ENCODE data around the gene TMEM263. TPM values are rescaled to one million over a fixed set of nuclear protein-coding genes. Genes with fewer than 3 reads are reported as not detected.

TMEM263 gene
- total and polyA plus RNA-seq, 5 experiments from 2014 or later = 38.7 to 54.7 (median 47.2) TPM

DNA sequence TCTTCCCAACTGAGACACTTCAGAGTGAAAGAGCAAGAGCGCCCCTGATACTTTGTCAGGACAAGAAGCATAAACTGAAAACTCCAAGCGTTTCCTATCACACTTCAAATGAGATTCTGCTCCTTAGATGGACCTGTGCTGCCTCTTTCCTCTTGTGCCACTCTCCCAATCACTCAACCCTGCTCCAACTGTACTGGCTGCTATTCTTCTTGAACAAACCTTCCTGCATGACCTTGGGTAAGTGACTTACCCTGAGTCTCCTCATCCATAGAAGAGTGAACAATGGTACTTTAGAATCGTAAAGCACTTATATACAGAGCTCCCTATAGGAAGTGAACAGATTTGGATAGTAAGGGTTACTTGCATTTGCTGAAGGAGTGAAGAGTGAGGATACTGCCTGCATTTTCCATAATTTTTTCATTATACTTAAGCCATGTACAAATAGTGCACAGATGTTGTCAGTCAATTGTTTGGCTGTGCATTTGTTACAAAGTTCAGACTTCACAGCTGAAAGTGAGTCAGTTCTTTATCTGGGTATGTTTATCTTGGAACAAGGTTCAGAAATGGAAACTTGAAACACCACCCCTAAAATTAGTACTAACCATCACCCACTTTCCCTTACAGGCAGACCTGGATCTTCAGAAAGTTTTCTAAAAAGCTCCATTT lies 20.4 kb downstream of the TMEM263 start:
- DNase-seq (no peak), ATAC-seq (no peak)
- POLR2A ChIA-PET = interaction anchor here (1.8 kb wide), 1 partner anchor 9 kb away, joined by 6 read pairs; no protein-coding TSS in a partner anchor
- Mint-ChIP-seq H3K9me3 (no peaks in the 10 kb centered on the region), H3K4me1 (peaks cover 10 to 25% (median 19%) of the 10 kb centered on the region in 4 donors), H3K4me3 (no peak overlapping the region), H3K27me3 (no peaks in the 10 kb centered on the region), H3K36me3 (peaks cover 0 to 48% (median 9%) of the 10 kb centered on the region in 3 donors), H3K27ac (peak overlapping the region in 7 of 10 donors; percentile 17 to 61 (median 40))

GRCh38 chr12:106976668-106977067 lies 21.0 kb downstream of the TMEM263 start:
- peak overlapping the region in 2 of 10 donors; percentile 20 to 33 for H3K27ac Mint-ChIP-seq
- peaks cover 0 to 42% (median 4%) of the 10 kb centered on the region in 3 donors for H3K36me3 Mint-ChIP-seq
- POLR2A ChIA-PET = interaction anchor here (0.6 to 1.8 kb wide), 2 partner anchors 9 to 17 kb away, joined by 3 to 6 read pairs; no protein-coding TSS in a partner anchor

DNA sequence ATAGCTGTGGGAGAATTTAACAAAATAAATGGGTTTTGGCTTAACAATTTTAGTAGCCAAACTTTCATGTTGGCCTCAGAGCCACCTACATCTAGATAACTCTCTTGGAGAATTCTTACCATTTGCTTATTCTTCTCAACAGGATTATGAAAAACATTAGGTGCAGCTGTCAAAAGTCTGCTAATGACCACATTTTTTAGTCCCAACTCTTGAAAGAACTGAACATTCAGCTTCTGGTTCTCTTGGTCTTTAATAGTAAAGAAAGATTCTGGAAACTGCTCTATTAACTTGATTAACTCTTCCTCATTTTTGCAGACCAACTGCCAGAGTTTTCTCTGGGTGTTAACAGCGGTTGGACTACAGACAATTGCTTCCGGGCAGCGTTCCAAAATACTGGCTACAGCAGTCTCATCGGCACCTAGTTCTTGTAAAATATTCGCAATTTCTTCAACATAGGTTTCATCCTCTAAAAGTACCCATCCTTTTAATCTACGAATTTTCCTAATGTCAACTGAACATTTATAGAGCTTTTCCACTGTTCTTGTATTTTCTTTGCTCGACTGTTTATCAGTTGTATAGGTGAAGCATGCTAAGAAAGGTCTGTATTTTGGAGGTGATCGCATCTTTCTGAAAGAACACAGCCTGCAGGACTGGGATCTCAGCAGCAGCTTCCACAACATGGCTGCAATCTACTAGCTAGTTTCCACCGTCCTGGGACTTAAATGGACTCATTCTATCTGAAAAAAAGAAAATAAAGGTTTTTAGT lies 22.5 kb downstream of the TMEM263 start:
- H3K9me3 Mint-ChIP-seq = no peaks in the 10 kb centered on the region
- no peak for DNase-seq
- peak overlapping the region in 5 of 10 donors; percentile 36 to 67 (median 56) for H3K27ac Mint-ChIP-seq
- POLR2A ChIA-PET = no interaction called here
- H3K4me3 Mint-ChIP-seq = no peak overlapping the region
- no peak for ATAC-seq
- no peaks in the 10 kb centered on the region for H3K27me3 Mint-ChIP-seq
- H3K36me3 Mint-ChIP-seq = peaks cover 0 to 34% (median 0%) of the 10 kb centered on the region in 3 donors
- peaks cover 10 to 23% (median 18%) of the 10 kb centered on the region in 4 donors for H3K4me1 Mint-ChIP-seq

More at GRCh38 chr12:106976668-106977067, 21.0 kb downstream of the TMEM263 start:
- Mint-ChIP-seq H3K4me3 (no peak overlapping the region), H3K27me3 (no peaks in the 10 kb centered on the region), H3K4me1 (peaks cover 7 to 21% (median 17%) of the 10 kb centered on the region in 4 donors), H3K9me3 (no peaks in the 10 kb centered on the region)
- no peak for ATAC-seq
- no peak for DNase-seq

GRCh38 chr12:106980944-106981343 lies 25.2 kb downstream of the TMEM263 start:
- ATAC-seq = no peak
- Mint-ChIP-seq H3K4me3 (no peak overlapping the region), H3K27me3 (no peaks in the 10 kb centered on the region), H3K9me3 (peaks cover 0 to 11% (median 0%) of the 10 kb centered on the region in 9 donors), H3K36me3 (peaks cover 5 to 22% (median 5%) of the 10 kb centered on the region in 3 donors), H3K4me1 (peaks cover 30 to 35% (median 32%) of the 10 kb centered on the region in 4 donors), H3K27ac (peak overlapping the region in 3 of 10 donors; percentile 31 to 62 (median 51))
- POLR2A ChIA-PET = no interaction called here
- DNase-seq = no peak

- no peak for ATAC-seq
- no peaks in the 10 kb centered on the region for H3K27me3 Mint-ChIP-seq
- POLR2A ChIA-PET = interaction anchor here (2.7 kb wide), 1 partner anchor 26 kb away, joined by 13 read pairs; the partner anchor contains the start of gene TMEM263
- H3K9me3 Mint-ChIP-seq = peaks cover 0 to 11% (median 0%) of the 10 kb centered on the region in 9 donors
- no peak for DNase-seq
- H3K4me1 Mint-ChIP-seq = peaks cover 35 to 41% (median 38%) of the 10 kb centered on the region in 4 donors
- peak overlapping the region in 4 of 10 donors; percentile 36 to 75 (median 60) for H3K27ac Mint-ChIP-seq
- peaks cover 5 to 20% (median 5%) of the 10 kb centered on the region in 3 donors for H3K36me3 Mint-ChIP-seq
- H3K4me3 Mint-ChIP-seq = no peak overlapping the region
These were observed 26.1 kb downstream of the TMEM263 start for GRCh38 chr12:106981788-106982187.

GRCh38 chr12:106982229-106982628 lies 26.5 kb downstream of the TMEM263 start:
- H3K4me3 Mint-ChIP-seq = no peak overlapping the region
- peaks cover 5 to 20% (median 5%) of the 10 kb centered on the region in 3 donors for H3K36me3 Mint-ChIP-seq
- H3K9me3 Mint-ChIP-seq = peaks cover 0 to 11% (median 0%) of the 10 kb centered on the region in 9 donors
- H3K27me3 Mint-ChIP-seq = no peaks in the 10 kb centered on the region
- H3K27ac Mint-ChIP-seq = peak overlapping the region in 4 of 10 donors; percentile 36 to 75 (median 60)
- DNase-seq = no peak
- POLR2A ChIA-PET = interaction anchor here (2.7 kb wide), 1 partner anchor 26 kb away, joined by 13 read pairs; the partner anchor contains the start of gene TMEM263
- peaks cover 35 to 43% (median 41%) of the 10 kb centered on the region in 4 donors for H3K4me1 Mint-ChIP-seq
- no peak for ATAC-seq

- ATAC-seq (no peak), DNase-seq (no peak)
- Mint-ChIP-seq H3K27ac (peak overlapping the region in 7 of 10 donors; percentile 0 to 81 (median 29)), H3K4me3 (peak overlapping the region in 5 of 10 donors; percentile 5 to 53 (median 23)), H3K9me3 (peaks cover 0 to 11% (median 0%) of the 10 kb centered on the region in 9 donors), H3K27me3 (no peaks in the 10 kb centered on the region), H3K36me3 (peaks cover 5 to 8% (median 5%) of the 10 kb centered on the region in 3 donors), H3K4me1 (peaks cover 37 to 52% (median 48%) of the 10 kb centered on the region in 4 donors)
- POLR2A ChIA-PET = interaction anchor here (0.9 to 2.7 kb wide), 3 partner anchors 8 to 29 kb away, joined by 4 to 13 read pairs (median 6); partner anchors contain the start of gene TMEM263
These were observed 29.0 kb downstream of the TMEM263 start for GRCh38 chr12:106984588-106985137.

- H3K4me3 Mint-ChIP-seq = peak overlapping the region in 6 of 10 donors; percentile 12 to 98 (median 95)
- peaks cover 0 to 11% (median 0%) of the 10 kb centered on the region in 9 donors for H3K9me3 Mint-ChIP-seq
- ATAC-seq (no peak), DNase-seq (no peak)
- no peaks in the 10 kb centered on the region for H3K27me3 Mint-ChIP-seq
- POLR2A ChIA-PET = interaction anchor here (0.9 to 1.5 kb wide), 2 partner anchors 9 to 30 kb away, joined by 4 to 6 read pairs; partner anchors contain the start of gene TMEM263
- peaks cover 5 to 8% (median 5%) of the 10 kb centered on the region in 3 donors for H3K36me3 Mint-ChIP-seq
- H3K27ac Mint-ChIP-seq = peak overlapping the region in 6 of 10 donors; percentile 5 to 95 (median 60)
- peaks cover 37 to 52% (median 48%) of the 10 kb centered on the region in 4 donors for H3K4me1 Mint-ChIP-seq
These were observed 29.8 kb downstream of the TMEM263 start for GRCh38 chr12:106985479-106985878.

- peak overlapping the region; percentile 93 to 98 (median 96) for H3K4me3 Mint-ChIP-seq
- H3K9me3 Mint-ChIP-seq = peaks cover 0 to 11% (median 0%) of the 10 kb centered on the region in 9 donors
- POLR2A ChIA-PET = interaction anchor here (1.5 to 2.9 kb wide), 4 partner anchors 10 to 107 kb away, joined by 5 to 26 read pairs (median 6); partner anchors contain the start of genes CRY1 and TMEM263
- ATAC-seq = no peak
- no peak for DNase-seq
- H3K27ac Mint-ChIP-seq = peak overlapping the region in 8 of 10 donors; percentile 68 to 95 (median 92)
- no peaks in the 10 kb centered on the region for H3K27me3 Mint-ChIP-seq
- peaks cover 5 to 8% (median 5%) of the 10 kb centered on the region in 3 donors for H3K36me3 Mint-ChIP-seq
- H3K4me1 Mint-ChIP-seq = peaks cover 35 to 49% (median 47%) of the 10 kb centered on the region in 4 donors
These were observed 30.4 kb downstream of the TMEM263 start for GRCh38 chr12:106986135-106986534.

GRCh38 chr12:106986625-106987389 lies 31.1 kb downstream of the TMEM263 start, which contains the start of gene MTERF2:
Gene MTERF2, minus strand, starts transcription at chr12:106987146. Its CDS starts 8,432 bp downstream, at chr12:106978714.
- peak within 1 kb of the TSS; percentile 93 to 98 (median 96) for H3K4me3 Mint-ChIP-seq
- DNase-seq (peak; percentile 62 to 86 (median 74)), ATAC-seq (peak; percentile 96 to 97)
- peaks cover 5 to 8% (median 5%) of the 10 kb centered on the region in 3 donors for H3K36me3 Mint-ChIP-seq
- H3K4me1 Mint-ChIP-seq = peaks cover 35 to 47% (median 45%) of the 10 kb centered on the region in 4 donors
- peak within 1 kb of the TSS; percentile 68 to 95 (median 92) for H3K27ac Mint-ChIP-seq
- H3K27me3 Mint-ChIP-seq = no peaks in the 10 kb centered on the region
- POLR2A ChIA-PET = interaction anchor here (1.1 to 2.9 kb wide), 5 partner anchors 10 to 107 kb away, joined by 3 to 26 read pairs (median 5); partner anchors contain the start of genes CRY1 and TMEM263
- H3K9me3 Mint-ChIP-seq = peaks cover 0 to 11% (median 0%) of the 10 kb centered on the region in 9 donors

DNA sequence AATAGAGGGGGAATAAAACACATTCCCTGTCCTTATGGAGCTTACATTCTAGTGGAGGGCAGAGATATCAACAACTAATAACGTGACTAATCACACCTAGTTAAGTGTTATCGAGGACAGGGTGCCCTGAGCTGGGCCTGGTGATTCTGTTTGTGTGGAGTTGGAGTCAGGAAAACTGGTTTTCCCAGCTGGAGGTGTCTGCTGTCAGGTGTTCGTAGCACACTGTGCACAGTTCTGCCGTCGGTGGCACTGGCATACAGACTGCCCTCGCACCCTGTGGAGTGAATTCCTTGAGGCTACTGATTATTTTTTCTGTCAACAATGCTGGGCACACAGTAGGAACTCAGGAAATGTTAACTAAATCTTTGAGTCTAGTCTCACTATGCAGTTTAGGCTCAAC lies 32.1 kb downstream of the TMEM263 start:
- peak overlapping the region in 3 of 10 donors; percentile 81 to 95 (median 94) for H3K27ac Mint-ChIP-seq

More for the DNA sequence above, 32.1 kb downstream of the TMEM263 start:
- Mint-ChIP-seq H3K9me3 (peaks cover 0 to 11% (median 0%) of the 10 kb centered on the region in 9 donors), H3K4me3 (peak overlapping the region; percentile 93 to 98 (median 96)), H3K4me1 (peaks cover 35 to 45% (median 43%) of the 10 kb centered on the region in 4 donors), H3K27me3 (no peaks in the 10 kb centered on the region), H3K36me3 (peaks cover 5 to 10% (median 5%) of the 10 kb centered on the region in 3 donors)
- no peak for ATAC-seq
- POLR2A ChIA-PET = interaction anchor here (1.1 to 2.9 kb wide), 4 partner anchors 9 to 32 kb away, joined by 3 to 26 read pairs (median 4); partner anchors contain the start of gene TMEM263
- DNase-seq = no peak

All from naive thymus-derived CD8-positive, alpha-beta T cell (primary cell).